ENCODE data around the gene CD2. TPM values are rescaled to one million over a fixed set of nuclear protein-coding genes. Genes with fewer than 3 reads are reported as not detected.

Gene CD2
- total and polyA plus RNA-seq, 2 donors from 2014 or later, result 0.97 to 12.1 TPM

DNA sequence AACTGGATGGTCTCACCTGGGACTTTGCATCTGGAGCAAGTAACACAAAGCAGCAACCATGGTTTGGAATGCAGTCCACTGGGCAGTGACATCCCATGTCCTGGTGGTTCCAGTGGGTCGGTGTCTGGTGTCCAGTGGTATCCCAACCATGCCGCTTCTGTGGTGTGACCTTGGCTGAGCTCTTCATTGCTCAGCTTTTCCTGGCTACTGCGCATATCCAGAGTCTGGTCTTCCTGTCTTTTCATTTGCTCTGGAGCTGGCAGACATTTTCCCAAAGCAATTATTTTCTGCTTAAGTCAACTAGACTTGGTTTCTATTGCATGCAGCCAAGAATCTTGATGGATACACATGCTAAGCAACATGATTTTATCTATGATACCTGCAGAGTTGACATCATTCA lies 28.4 kb upstream of the CD2 start:
- intact Hi-C loops (cut with DNase I), result no loop called here
- H3K9ac ChIP-seq (ENCODE audit: low read length in 3 of 3), result no peak overlapping the region
- H3K4me3 ChIP-seq (ENCODE audit: low read length in 3 of 3), result no peak overlapping the region
- H3K9me3 ChIP-seq (ENCODE audit: control insufficient read depth in 2 of 3, insufficient read depth in 1 of 3, low read length in 3 of 3), result no peaks in the 10 kb centered on the region
- no peak for FAIRE-seq
- no peaks in the 10 kb centered on the region for H3K4me1 ChIP-seq (ENCODE audit: control insufficient read depth in 2 of 3, insufficient read depth in 2 of 3, low read depth in 1 of 3, low read length in 3 of 3)
- H3K27ac ChIP-seq (ENCODE audit: low read depth in 2 of 2, low read length in 2 of 2), result no peak overlapping the region
- H3K36me3 ChIP-seq (ENCODE audit: control insufficient read depth in 2 of 3, insufficient read depth in 3 of 3, low read length in 3 of 3), result no peaks in the 10 kb centered on the region
- DNase-seq, result no peak
- no peaks in the 10 kb centered on the region for H3K27me3 ChIP-seq (ENCODE audit: control insufficient read depth, insufficient read depth, low read length)
- TF ChIP-seq, protein P1, sequence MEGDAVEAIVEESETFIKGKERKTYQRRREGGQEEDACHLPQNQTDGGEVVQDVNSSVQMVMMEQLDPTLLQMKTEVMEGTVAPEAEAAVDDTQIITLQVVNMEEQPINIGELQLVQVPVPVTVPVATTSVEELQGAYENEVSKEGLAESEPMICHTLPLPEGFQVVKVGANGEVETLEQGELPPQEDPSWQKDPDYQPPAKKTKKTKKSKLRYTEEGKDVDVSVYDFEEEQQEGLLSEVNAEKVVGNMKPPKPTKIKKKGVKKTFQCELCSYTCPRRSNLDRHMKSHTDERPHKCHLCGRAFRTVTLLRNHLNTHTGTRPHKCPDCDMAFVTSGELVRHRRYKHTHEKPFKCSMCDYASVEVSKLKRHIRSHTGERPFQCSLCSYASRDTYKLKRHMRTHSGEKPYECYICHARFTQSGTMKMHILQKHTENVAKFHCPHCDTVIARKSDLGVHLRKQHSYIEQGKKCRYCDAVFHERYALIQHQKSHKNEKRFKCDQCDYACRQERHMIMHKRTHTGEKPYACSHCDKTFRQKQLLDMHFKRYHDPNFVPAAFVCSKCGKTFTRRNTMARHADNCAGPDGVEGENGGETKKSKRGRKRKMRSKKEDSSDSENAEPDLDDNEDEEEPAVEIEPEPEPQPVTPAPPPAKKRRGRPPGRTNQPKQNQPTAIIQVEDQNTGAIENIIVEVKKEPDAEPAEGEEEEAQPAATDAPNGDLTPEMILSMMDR (IDR thresholded peaks at IDR 0.05; ENCODE audit: borderline replicate concordance, extremely low read depth, insufficient read depth), result no peak

DNA sequence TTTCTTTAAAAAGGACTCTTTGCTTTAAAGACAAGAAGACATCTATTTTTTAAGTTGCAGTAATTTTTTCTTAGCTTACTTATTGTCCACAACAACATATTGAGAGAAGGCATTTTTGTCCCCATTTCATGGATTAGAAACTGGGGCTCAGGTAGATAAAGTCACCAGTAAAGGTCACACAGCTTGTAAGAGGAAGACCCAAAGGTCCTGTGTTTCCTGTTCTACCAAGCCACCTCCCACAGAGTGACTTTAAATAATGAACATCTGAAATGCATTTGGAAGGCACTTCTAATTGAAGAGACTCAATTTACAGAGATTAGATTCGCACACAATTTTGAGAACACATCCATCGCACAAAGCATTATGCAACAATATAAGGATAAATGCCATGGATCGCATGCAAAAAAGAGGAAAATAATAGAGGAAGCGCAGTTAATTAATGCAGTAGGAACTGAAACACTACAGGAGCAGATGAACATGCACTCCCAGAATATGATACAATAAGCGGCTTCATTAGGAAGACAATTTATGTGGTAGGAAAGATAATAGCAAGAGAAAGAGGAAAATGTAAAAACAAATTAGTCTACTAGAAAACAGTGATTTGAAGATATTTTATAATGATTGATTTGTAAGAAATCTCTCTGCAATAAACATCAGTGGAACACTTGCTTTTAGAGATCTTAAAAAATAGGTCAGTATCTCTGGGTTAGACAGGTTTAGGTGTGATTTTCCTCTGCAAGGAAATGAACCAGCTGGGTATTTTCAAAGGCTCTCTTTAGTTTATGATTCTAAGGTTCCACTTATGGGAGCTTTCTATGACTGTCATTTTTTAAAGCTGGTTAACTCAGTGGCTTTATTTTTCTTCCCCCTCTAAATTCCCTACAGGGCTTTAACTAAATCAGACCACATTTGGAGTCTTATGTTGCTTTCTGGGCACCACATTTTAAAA lies 27.1 kb upstream of the CD2 start:
- TF ChIP-seq, protein P1 (IDR thresholded peaks at IDR 0.05; ENCODE audit: borderline replicate concordance, extremely low read depth, insufficient read depth), result no peak
- H3K4me1 ChIP-seq (ENCODE audit: control insufficient read depth in 2 of 3, insufficient read depth in 2 of 3, low read depth in 1 of 3, low read length in 3 of 3), result no peaks in the 10 kb centered on the region
- no peaks in the 10 kb centered on the region for H3K36me3 ChIP-seq (ENCODE audit: control insufficient read depth in 2 of 3, insufficient read depth in 3 of 3, low read length in 3 of 3)
- no peaks in the 10 kb centered on the region for H3K27me3 ChIP-seq (ENCODE audit: control insufficient read depth, insufficient read depth, low read length)
- no peak overlapping the region for H3K9ac ChIP-seq (ENCODE audit: low read length in 3 of 3)
- DNase-seq (no peak), FAIRE-seq (no peak)
- intact Hi-C loops (cut with DNase I), result no loop called here
- H3K9me3 ChIP-seq (ENCODE audit: control insufficient read depth in 2 of 3, insufficient read depth in 1 of 3, low read length in 3 of 3), result no peaks in the 10 kb centered on the region
- no peak overlapping the region for H3K27ac ChIP-seq (ENCODE audit: low read depth in 2 of 2, low read length in 2 of 2)
- no peak overlapping the region for H3K4me3 ChIP-seq (ENCODE audit: low read length in 3 of 3)

DNA sequence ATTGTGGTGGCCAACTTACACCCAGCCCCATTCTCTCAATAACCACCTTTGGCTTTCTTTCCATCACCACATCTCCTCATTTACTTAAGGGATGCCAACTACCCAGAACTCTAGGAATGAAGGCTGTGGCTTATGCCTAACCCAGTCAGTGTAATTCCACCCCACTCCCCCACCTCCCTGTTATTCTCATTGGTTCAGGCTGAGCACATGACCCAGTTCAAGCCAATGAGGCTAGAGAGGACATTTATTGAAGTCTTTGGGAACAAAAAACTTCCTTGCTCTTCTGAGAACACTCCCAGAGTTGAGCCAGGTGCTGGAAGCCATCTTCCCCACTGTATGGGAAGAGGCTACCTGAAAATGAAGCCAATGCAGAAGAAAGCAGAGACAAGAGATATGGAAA lies 22.8 kb upstream of the CD2 start:
- no peak overlapping the region for H3K27ac ChIP-seq (ENCODE audit: low read depth in 2 of 2, low read length in 2 of 2)

More for the DNA sequence above, 22.8 kb upstream of the CD2 start:
- no peak for FAIRE-seq
- TF ChIP-seq, protein P1 (IDR thresholded peaks at IDR 0.05; ENCODE audit: borderline replicate concordance, extremely low read depth, insufficient read depth), result no peak
- no peaks in the 10 kb centered on the region for H3K36me3 ChIP-seq (ENCODE audit: control insufficient read depth in 2 of 3, insufficient read depth in 3 of 3, low read length in 3 of 3)
- intact Hi-C loops (cut with DNase I), result no loop called here
- H3K9ac ChIP-seq (ENCODE audit: low read length in 3 of 3), result no peak overlapping the region
- H3K9me3 ChIP-seq (ENCODE audit: control insufficient read depth in 2 of 3, insufficient read depth in 1 of 3, low read length in 3 of 3), result no peaks in the 10 kb centered on the region
- H3K4me1 ChIP-seq (ENCODE audit: control insufficient read depth in 2 of 3, insufficient read depth in 2 of 3, low read depth in 1 of 3, low read length in 3 of 3), result no peaks in the 10 kb centered on the region
- DNase-seq, result no peak
- H3K4me3 ChIP-seq (ENCODE audit: low read length in 3 of 3), result no peak overlapping the region
- H3K27me3 ChIP-seq (ENCODE audit: control insufficient read depth, insufficient read depth, low read length), result no peaks in the 10 kb centered on the region
